Measurements from ENCODE around the gene CTSL.

- TF ChIP-seq CTCF (IDR thresholded peaks at IDR 0.05; ENCODE audit: insufficient read depth, low read length, poor library complexity, severe bottlenecking) = no peak
- TF ChIP-seq EZH2phosphoT487 (conservative IDR thresholded peaks at IDR 0.05; ENCODE audit: low read length) = no peak
Measured at GRCh38 chr9:87708546-87708945, 17.4 kb upstream of the CTSL start.
